NCI-H1436 treated with DMSO at 0.1 percent for 48 hours (cell line): Measurements from ENCODE around the gene INPP5A.
"Not testable (repeated sequence)": the region's sequence is repeated elsewhere in the genome, so short reads cannot be mapped to it uniquely, and the experiment has no call there.

Experiments used
- DNase-seq: peaks from one replicate; lab custom pipeline; 2025; lab: John Stamatoyannopoulos, UW

The INPP5A gene

GRCh38 chr10:132663666-132664365 is 126.2 kb downstream of the INPP5A start:
- DNase-seq, result no peak

GRCh38 chr10:132664407-132664806 is 126.8 kb downstream of the INPP5A start:
- DNase-seq, result no peak

GRCh38 chr10:132664883-132665282 is 127.3 kb downstream of the INPP5A start:
- no peak for DNase-seq

- DNase-seq, result no peak
Measured at GRCh38 chr10:132665946-132666704, 128.5 kb downstream of the INPP5A start.

GRCh38 chr10:132666705-132667341 is 129.2 kb downstream of the INPP5A start:
- DNase-seq, result no peak

GRCh38 chr10:132667342-132668047 is 129.9 kb downstream of the INPP5A start:
- DNase-seq, result no peak

GRCh38 chr10:132668048-132668394 is 130.4 kb downstream of the INPP5A start:
- DNase-seq, result no peak

- no peak for DNase-seq
Measured at GRCh38 chr10:132669208-132669861, 131.7 kb downstream of the INPP5A start.

- DNase-seq, result no peak
Measured at GRCh38 chr10:132670546-132671227, 133.1 kb downstream of the INPP5A start.

GRCh38 chr10:132671228-132672154 is 133.9 kb downstream of the INPP5A start:
- DNase-seq, result no peak

GRCh38 chr10:132673746-132674145 is 136.2 kb downstream of the INPP5A start:
- DNase-seq, result not testable (repeated sequence)

GRCh38 chr10:132674311-132674710 is 136.7 kb downstream of the INPP5A start:
- no peak for DNase-seq

GRCh38 chr10:132675031-132675740 is 137.6 kb downstream of the INPP5A start:
- no peak for DNase-seq

- no peak for DNase-seq
Measured at GRCh38 chr10:132676193-132676891, 138.8 kb downstream of the INPP5A start.

GRCh38 chr10:132677096-132677472 is 139.5 kb downstream of the INPP5A start:
- DNase-seq, result no peak

- DNase-seq, result no peak
Measured at GRCh38 chr10:132677473-132678227, 140.1 kb downstream of the INPP5A start.

GRCh38 chr10:132678436-132679216 is 141.0 kb downstream of the INPP5A start:
- DNase-seq, result no peak
